ENCODE results near the gene SNX12.

The SNX12 gene

GRCh38 chrX:71085900-71086299 is 17.8 kb upstream of the SNX12 start:
- no peak for DNase-seq

- DNase-seq, result no peak
These were observed 14.7 kb upstream of the SNX12 start for GRCh38 chrX:71082822-71083221.

GRCh38 chrX:71082124-71082647 is 14.1 kb upstream of the SNX12 start:
- no peak for DNase-seq

- no peak for DNase-seq
These were observed 13.4 kb upstream of the SNX12 start for GRCh38 chrX:71081330-71082123.

- no peak for DNase-seq
These were observed 2.4 kb upstream of the SNX12 start for GRCh38 chrX:71070531-71070930.

- no peak for DNase-seq
These were observed 456 bp downstream of the SNX12 start for GRCh38 chrX:71067712-71068043.

- no peak for DNase-seq
These were observed 1.0 kb downstream of the SNX12 start for GRCh38 chrX:71067089-71067488.

GRCh38 chrX:71060127-71060526 is 8.0 kb downstream of the SNX12 start:
- DNase-seq, result peak in 1 of 3 donors; percentile 18

GRCh38 chrX:71057848-71058530 is 10.1 kb downstream of the SNX12 start:
- DNase-seq, result peak; percentile 34 to 66 (median 57)

- DNase-seq, result peak in 2 of 3 donors; percentile 51 to 64
These were observed 11.3 kb downstream of the SNX12 start for GRCh38 chrX:71056867-71057266.

GRCh38 chrX:71053217-71053621 is 14.9 kb downstream of the SNX12 start:
- DNase-seq, result peak; percentile 32 to 48 (median 39)

GRCh38 chrX:71052721-71053120 is 15.4 kb downstream of the SNX12 start:
- peak in 2 of 3 donors; percentile 6 to 16 for DNase-seq

GRCh38 chrX:71047891-71048290 is 20.2 kb downstream of the SNX12 start:
- DNase-seq, result peak; percentile 28 to 66 (median 59)

GRCh38 chrX:71017396-71017939 is 50.7 kb downstream of the SNX12 start:
- DNase-seq, result no peak

Data from suppressor macrophage treated with lipopolysaccharide for 1 hour (primary cell).